K562 (cell line): ENCODE data around the gene GUCY2C. TPM values are rescaled to one million over a fixed set of nuclear protein-coding genes. Genes with fewer than 3 reads are reported as not detected.

Source experiments
- ATAC-seq: fragments of 200-7000 bp; cut with Tn5 transposase; 3 replicates; pipeline ENCODE4 v1.9.1; 2020; ENCODE audit warnings: moderate library complexity
- BruUV-seq: library from RNA; stranded (reverse); fragments of 400-500 nt; replicated peaks from 2 replicates; lab custom pipeline; 2021; lab: Mats Ljungman, UMichigan
- CTCF ChIA-PET: fragments of 300-600 bp; formaldehyde crosslinking; extraction: SDS; loops from one replicate; lab custom pipeline; 2021; ENCODE audit warnings: low intra/inter-chr PET ratio; lab: Yijun Ruan, JAX
- POLR2A ChIA-PET: fragments of 300-600, 350-650 bp; sonication (Branson Sonifier 250); formaldehyde crosslinking; extraction: SDS; loops from one replicate; lab custom pipeline; 2021; ENCODE audit warnings: antibody characterized with exemption, inconsistent platforms; lab: Yijun Ruan, JAX
- DNase-seq, 4 experiments: peaks; one replicate each; pipeline versions ENCODE4 v3.0.0 to v3.0.0-alpha.2; 2011 to 2018; ENCODE audit warnings: low spot score in 3 of 4, mixed read lengths in 3 of 4; ENCODE audit errors: extremely low read depth in 1 of 4
- FAIRE-seq: peaks from 2 replicates; lab custom pipeline; 2011; peaks lifted over from hg19 to GRCh38; lab: Jason Lieb, UNC
- H2AFZ ChIP-seq: 2 replicates; pipeline ENCODE4 v1.6.0; 2011; ENCODE audit warnings: low read depth, low read length, control low read depth, inconsistent platforms
- H3K27ac ChIP-seq: fragments of 200-600 bp; 3 replicates; pipeline ENCODE4 v1.8.0; 2011; ENCODE audit warnings: low read depth, mild to moderate bottlenecking, control low read depth, inconsistent platforms, low read length, moderate library complexity, mixed read lengths; ENCODE audit errors: extremely low read depth
- H3K27me3 ChIP-seq, 2 experiments: fragments of 300-600 bp in 1 of 2; 2 replicates in 1 of 2; 3 replicates in 1 of 2; pipeline versions ENCODE4 v1.6.0 to v1.8.0; 2011; ENCODE audit warnings: inconsistent platforms in 2 of 2, low read length in 2 of 2, mild to moderate bottlenecking in 1 of 2, mixed read lengths in 1 of 2, moderate library complexity in 1 of 2; ENCODE audit not compliant: control insufficient read depth in 2 of 2, insufficient read depth in 2 of 2
- H3K36me3 ChIP-seq: fragments of 300-600 bp; 3 replicates; pipeline ENCODE4 v1.8.0; 2011; ENCODE audit warnings: mild to moderate bottlenecking, low read length, inconsistent platforms; ENCODE audit not compliant: control insufficient read depth, insufficient read depth
- H3K4me1 ChIP-seq, 2 experiments: fragments of 200-600 bp in 1 of 2; replicated peaks in 1 of 2; 2 replicates in 1 of 2; 3 replicates in 1 of 2; pipeline versions ENCODE4 v1.5.1 to v1.8.0; 2011; ENCODE audit warnings: inconsistent platforms in 2 of 2, low read length in 2 of 2, mild to moderate bottlenecking in 1 of 2, mixed read lengths in 1 of 2, moderate library complexity in 1 of 2; ENCODE audit not compliant: control insufficient read depth in 2 of 2, insufficient read depth in 2 of 2
- H3K4me2 ChIP-seq: 2 replicates; pipeline ENCODE4 v1.6.1; 2011; ENCODE audit warnings: low read length, control low read depth, inconsistent platforms, mixed read lengths; ENCODE audit not compliant: insufficient read depth
- H3K4me3 ChIP-seq: fragments of 200-600 bp; sonication (generic), shearing (Covaris generic); 2 replicates; pipeline ENCODE4 v1.5.1; 2016; ENCODE audit warnings: control low read depth, inconsistent platforms
- H3K79me2 ChIP-seq: fragments of 200-600 bp; 3 replicates; pipeline ENCODE4 v1.8.0; 2011; ENCODE audit warnings: low read length, inconsistent platforms; ENCODE audit not compliant: control insufficient read depth, insufficient read depth
- H3K9ac ChIP-seq, 2 experiments: 2 replicates each; pipeline versions ENCODE4 v1.6.0 to v1.6.1; 2011; ENCODE audit warnings: low read depth in 2 of 2, low read length in 2 of 2, control low read depth in 1 of 2, inconsistent platforms in 1 of 2, mild to moderate bottlenecking in 1 of 2, mixed read lengths in 1 of 2; ENCODE audit not compliant: insufficient read depth in 1 of 2
- H3K9me1 ChIP-seq: one replicate; pipeline ENCODE4 v1.6.0; 2011; ENCODE audit warnings: inconsistent platforms, mild to moderate bottlenecking, low read length, moderate library complexity; ENCODE audit not compliant: control insufficient read depth, insufficient read depth
- H3K9me3 ChIP-seq: replicated peaks from 2 replicates; pipeline ENCODE4 v1.5.1; 2011; ENCODE audit warnings: low read depth, low read length, inconsistent platforms; ENCODE audit not compliant: control insufficient read depth, insufficient read depth
- H4K20me1 ChIP-seq: replicated peaks from 2 replicates; pipeline ENCODE4 v1.6.1; 2011; ENCODE audit warnings: low read length, inconsistent platforms, mixed read lengths; ENCODE audit not compliant: control insufficient read depth, insufficient read depth
- CEBPB ChIP-seq: fragments of 450-650 bp; IDR thresholded peaks from 2 replicates; pipeline ENCODE4 v1.6.1; 2016; ENCODE audit warnings: missing genetic modification characterization, missing compliant biosample characterization
- CEBPG ChIP-seq, 3 experiments: fragments of 200-800 bp in 1 of 3; sonication (Bioruptor generic) in 1 of 3; sonication (generic) in 1 of 3; formaldehyde crosslinking in 1 of 3; IDR thresholded peaks in 2 of 3; conservative IDR thresholded peaks in 1 of 3; 2 replicates each; pipeline versions ENCODE4 v1.6.1 to v1.8.0; 2016 to 2022; ENCODE audit warnings: missing compliant biosample characterization in 2 of 3, missing genetic modification characterization in 2 of 3, mild to moderate bottlenecking in 1 of 3, missing genetic modification reagents in 1 of 3
- POLR2A ChIP-seq: fragments of 450-650 bp; conservative IDR thresholded peaks from 2 replicates; pipeline ENCODE4 v1.6.1; 2016
- SIN3A ChIP-seq, 2 experiments: fragments of 150-350 bp in 1 of 2; IDR thresholded peaks; 2 replicates each; pipeline ENCODE4 v1.6.1; 2011 to 2016; ENCODE audit warnings: borderline replicate concordance in 2 of 2, low read depth in 2 of 2, low read length in 2 of 2, mild to moderate bottlenecking in 2 of 2, moderate library complexity in 2 of 2; ENCODE audit not compliant: control insufficient read depth in 1 of 2
- YBX1 ChIP-seq: fragments of 450-650 bp; IDR thresholded peaks from 2 replicates; pipeline ENCODE4 v1.7.1; 2016; ENCODE audit warnings: mild to moderate bottlenecking
- WGBS: fragments of 100-300 bp; shearing (Covaris generic); methylation state at CpG from one replicate; pipeline ENCODE4 v1.1.6; 2016; ENCODE audit warnings: low coverage, mixed read lengths; ENCODE audit not compliant: insufficient coverage; ENCODE audit errors: missing lambda C conversion rate; 5-methylcytosine and 5-hydroxymethylcytosine counted together
- in situ Hi-C: fragments of 300-500 bp; cut with MboI; formaldehyde crosslinking; loops from 4 replicates; pipeline ENCODE4 v1.15.0; 2018; ENCODE audit warnings: inconsistent platforms, mixed read lengths
- intact Hi-C: fragments of 100-400 bp; cut with micrococcal nuclease; formaldehyde crosslinking; loops from 2 replicates; pipeline ENCODE4 v1.14.2; 2022
- polyA plus RNA-seq, 8 experiments: library from polyadenylated mRNA; depleted of rRNA in 4 of 8; stranded (reverse) in 5 of 8; unstranded in 3 of 8; fragments of >200 nt; fragmentation: Nextera tagmentation in 2 of 8; fragmentation: Illumina TruSeq in 1 of 8; extraction: Ambion mirVana in 2 of 8; extraction: Trizol in 1 of 8; gene quantifications; 2 replicates each; pipeline versions ENCODE4 v1.2.1 to v1.2.3, GENCODE V29; 2011 to 2014; ENCODE audit warnings: inconsistent platforms in 1 of 8, missing spikeins in 1 of 8
- total RNA-seq, 7 experiments: library from RNA; depleted of rRNA in 6 of 7; stranded (reverse); fragments of >200 nt in 6 of 7; fragmentation: Illumina TruSeq in 2 of 7; extraction: Trizol in 2 of 7; gene quantifications; 2 replicates each; pipeline versions ENCODE4 v1.2.1 to v1.2.3, GENCODE V29; 2011 to 2021; ENCODE audit warnings: low replicate concordance in 1 of 7

GUCY2C gene
- total and polyA plus RNA-seq, 9 of the 15 experiments (the other 6 are each of a cell fraction or from before 2014, with no cell fraction given), result 0.01 to 0.05 (median 0.04) TPM; not detected in 6

DNA sequence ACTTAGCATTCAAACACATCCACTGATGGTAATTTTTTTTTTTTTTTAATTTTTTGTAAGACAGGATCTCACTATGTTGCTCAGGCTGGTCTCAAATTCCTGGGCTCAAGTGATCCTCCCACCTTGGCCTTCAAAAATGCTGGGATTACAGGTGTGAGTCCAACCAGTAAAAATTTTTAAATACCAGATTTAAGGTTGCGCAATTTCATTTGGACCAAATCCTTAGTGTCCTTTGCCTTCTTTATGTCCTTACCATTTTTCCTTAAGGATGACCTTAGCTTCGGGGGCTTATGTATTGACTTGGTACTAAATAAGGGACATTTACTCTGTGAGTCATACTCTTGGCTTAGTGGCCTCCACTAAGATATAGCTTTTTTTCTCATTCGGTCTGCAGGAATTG lies 124.6 kb downstream of the GUCY2C start:
- Histone ChIP-seq H3K9ac (no peak overlapping the region), H3K4me2 (no peak overlapping the region), H3K9me1 (no peaks in the 10 kb centered on the region), H4K20me1 (no peaks in the 10 kb centered on the region), H3K27me3 (no peaks in the 10 kb centered on the region), H3K4me3 (no peak overlapping the region), H3K27ac (no peak overlapping the region), H2AFZ (no peak overlapping the region), H3K36me3 (no peaks in the 10 kb centered on the region), H3K9me3 (no peaks in the 10 kb centered on the region), H3K79me2 (peaks cover 11% of the 10 kb centered on the region), H3K4me1 (peaks cover 0 to 10% of the 10 kb centered on the region in 2 experiments; a peak in 1 of 5 replicates)
- in situ Hi-C loops, result no loop called here
- no peak for TF ChIP-seq POLR2A
- no peak for TF ChIP-seq CEBPG (CRISPR knock-in tag; IDR thresholded peaks at IDR 0.05)
- TF ChIP-seq CEBPG (tag; conservative IDR thresholded peaks at IDR 0.05 in 1 of 2, IDR thresholded peaks at IDR 0.05 in 1 of 2), result peak; percentile 50 to 88; a peak in 3 of 4 replicates
- peak; percentile 89 for TF ChIP-seq CEBPB (tag)
- no peak for TF ChIP-seq SIN3A (IDR thresholded peaks at IDR 0.05; ENCODE audit: borderline replicate concordance in 2 of 2, control insufficient read depth in 1 of 2, low read depth in 2 of 2, low read length in 2 of 2)
- intact Hi-C loops, result no loop called here
- BruUV-seq, result no TSS peak
- ATAC-seq (no peak), DNase-seq (no peak), FAIRE-seq (no peak)
- ChIA-PET CTCF (interaction anchor here (0.5 kb wide), 1 partner anchor 424 kb away, joined by 3 read pairs; no protein-coding TSS in a partner anchor), POLR2A (no interaction called here)
- WGBS, result 41% methylated on average over 3 of the region's 3 CpGs

DNA sequence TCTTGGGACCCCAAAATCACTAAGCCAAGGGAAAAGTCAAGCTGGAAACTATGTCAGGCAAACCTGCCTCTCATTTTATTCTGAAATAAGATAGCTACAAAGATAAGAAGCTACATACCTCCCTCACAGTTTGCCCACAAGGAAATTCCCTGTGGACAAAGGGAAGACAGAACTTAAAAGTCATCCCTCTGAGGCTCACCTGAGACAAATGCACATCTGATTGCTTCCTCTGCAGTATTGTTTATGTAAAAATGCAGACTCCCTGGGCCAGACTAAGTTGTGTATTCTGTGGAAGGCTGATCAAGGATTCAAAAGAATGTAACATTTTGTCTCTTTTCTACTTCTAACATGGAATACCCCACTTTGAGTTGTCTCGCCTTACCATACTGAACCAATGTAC lies 126.2 kb downstream of the GUCY2C start:
- CTCF ChIA-PET, result no interaction called here
- H3K27ac ChIP-seq, result no peak overlapping the region
- no peak for ATAC-seq
- H3K79me2 ChIP-seq, result peaks cover 23% of the 10 kb centered on the region
- no peak for FAIRE-seq
- no peaks in the 10 kb centered on the region for H3K9me1 ChIP-seq
- H3K4me3 ChIP-seq, result no peak overlapping the region
- H4K20me1 ChIP-seq, result no peaks in the 10 kb centered on the region
- intact Hi-C loops, result no loop called here
- no peak for DNase-seq
- no peak overlapping the region for H3K9ac ChIP-seq
- H3K4me1 ChIP-seq, result peaks cover 0 to 10% of the 10 kb centered on the region in 2 experiments; a peak in 2 of 5 replicates
- BruUV-seq, result no TSS peak
- 50% methylated on average over 1 of the region's 1 CpG for WGBS
- in situ Hi-C loops, result no loop called here
- no peak overlapping the region for H3K4me2 ChIP-seq
- TF ChIP-seq YBX1, result no peak
- TF ChIP-seq, all 486 proteins: peak for 0
- no peaks in the 10 kb centered on the region for H3K27me3 ChIP-seq
- no peak overlapping the region for H2AFZ ChIP-seq
- POLR2A ChIA-PET, result interaction anchor here (0.6 kb wide), 1 partner anchor 18 kb away, joined by 3 read pairs; no protein-coding TSS in a partner anchor
- no peaks in the 10 kb centered on the region for H3K9me3 ChIP-seq
- no peaks in the 10 kb centered on the region for H3K36me3 ChIP-seq
